GM19324 (cell line): Measurements from ENCODE around the gene HSD17B12.

ENCODE experiments used
- ATAC-seq: cut with Tn5 transposase; IDR thresholded peaks from one replicate; pipeline ENCODE4 v1.9.1; 2021; ENCODE audit warnings: mild to moderate bottlenecking, moderate library complexity; ENCODE audit not compliant: unreplicated experiment, low FRiP score

The HSD17B12 gene

GRCh38 chr11:43687120-43687791 is 6.7 kb downstream of the HSD17B12 start:
- no peak for ATAC-seq

- no peak for ATAC-seq
Observed at GRCh38 chr11:43688394-43688793, 7.9 kb downstream of the HSD17B12 start.

GRCh38 chr11:43689167-43689566 is 8.6 kb downstream of the HSD17B12 start:
- no peak for ATAC-seq

GRCh38 chr11:43690929-43691725 is 10.6 kb downstream of the HSD17B12 start:
- ATAC-seq, result no peak

GRCh38 chr11:43691806-43692205 is 11.3 kb downstream of the HSD17B12 start:
- ATAC-seq, result no peak

GRCh38 chr11:43693069-43693468 is 12.5 kb downstream of the HSD17B12 start:
- no peak for ATAC-seq

- no peak for ATAC-seq
Observed at GRCh38 chr11:43693731-43694130, 13.2 kb downstream of the HSD17B12 start.

GRCh38 chr11:43694477-43694876 is 13.9 kb downstream of the HSD17B12 start:
- peak; percentile 59 for ATAC-seq

- ATAC-seq, result no peak
Observed at GRCh38 chr11:43697679-43698078, 17.1 kb downstream of the HSD17B12 start.

- no peak for ATAC-seq
Observed at GRCh38 chr11:43699870-43700269, 19.3 kb downstream of the HSD17B12 start.

GRCh38 chr11:43706631-43707030 is 26.1 kb downstream of the HSD17B12 start:
- ATAC-seq, result no peak

- no peak for ATAC-seq
Observed at GRCh38 chr11:43708776-43709175, 28.2 kb downstream of the HSD17B12 start.

- ATAC-seq, result no peak
Observed at GRCh38 chr11:43709689-43710088, 29.2 kb downstream of the HSD17B12 start.

- no peak for ATAC-seq
Observed at GRCh38 chr11:43712676-43713075, 32.1 kb downstream of the HSD17B12 start.

- no peak for ATAC-seq
Observed at GRCh38 chr11:43718373-43718772, 37.8 kb downstream of the HSD17B12 start.

GRCh38 chr11:43723617-43724016 is 43.1 kb downstream of the HSD17B12 start:
- ATAC-seq, result no peak

GRCh38 chr11:43732225-43732624 is 51.7 kb downstream of the HSD17B12 start:
- ATAC-seq, result no peak

- no peak for ATAC-seq
Observed at GRCh38 chr11:43734256-43734655, 53.7 kb downstream of the HSD17B12 start.

GRCh38 chr11:43735115-43735514 is 54.6 kb downstream of the HSD17B12 start:
- no peak for ATAC-seq

- no peak for ATAC-seq
Observed at GRCh38 chr11:43735961-43736360, 55.4 kb downstream of the HSD17B12 start.

- ATAC-seq, result no peak
Observed at GRCh38 chr11:43736502-43737200, 56.1 kb downstream of the HSD17B12 start.
